ENCODE results near the gene PRKAA1. TPM values are rescaled to one million over a fixed set of nuclear protein-coding genes. Genes with fewer than 3 reads are reported as not detected.

The PRKAA1 gene
- total RNA-seq, 1 experiment from 2014 or later: 28.8 TPM

GRCh38 chr5:40716590-40716989, 81.6 kb downstream of the PRKAA1 start:
- no peak for DNase-seq
- H3K9me3 ChIP-seq (ENCODE audit: control insufficient read depth, low read depth, low read length): no peaks in the 10 kb centered on the region

More at GRCh38 chr5:40716590-40716989, 81.6 kb downstream of the PRKAA1 start:
- Histone ChIP-seq H3K56ac (ENCODE audit: insufficient read length, low read depth, low read length) (no peak overlapping the region), H3K4me2 (ENCODE audit: insufficient read depth, insufficient read length, low read length) (no peak overlapping the region), H3K27me3 (ENCODE audit: insufficient read depth, low read length) (no peaks in the 10 kb centered on the region), H3K27ac (ENCODE audit: insufficient read length, low read depth, low read length) (no peak overlapping the region), H2BK15ac (ENCODE audit: low read depth, low read length) (no peak overlapping the region), H3K18ac (ENCODE audit: insufficient read length, low read depth, low read length) (no peak overlapping the region), H3K4me1 (ENCODE audit: insufficient read depth, low read length) (no peaks in the 10 kb centered on the region), H3K79me2 (ENCODE audit: insufficient read depth, low read length) (no peaks in the 10 kb centered on the region), H4K91ac (ENCODE audit: insufficient read length, low read depth, low read length) (no peak overlapping the region), H4K5ac (ENCODE audit: insufficient read length, low read depth, low read length) (no peak overlapping the region), H3K14ac (ENCODE audit: insufficient read depth, low read length) (no peak overlapping the region), H2BK20ac (ENCODE audit: low read depth, low read length, poor library complexity, severe bottlenecking) (no peak overlapping the region), H2BK120ac (ENCODE audit: low read depth, low read length, poor library complexity, severe bottlenecking) (no peak overlapping the region), H3K23ac (ENCODE audit: insufficient read length, low read depth, low read length) (no peak overlapping the region), H4K8ac (replicated peaks; ENCODE audit: insufficient read length, low read depth, low read length) (no peak overlapping the region), H2BK5ac (ENCODE audit: insufficient read length, low read length) (no peak overlapping the region), H3K9ac (ENCODE audit: extremely low read depth, insufficient read length, low read length) (no peak overlapping the region), H3K79me1 (ENCODE audit: insufficient read depth, low read depth, low read length, poor library complexity, severe bottlenecking) (no peaks in the 10 kb centered on the region), H3K4ac (ENCODE audit: low read depth, low read length) (no peak overlapping the region), H2AK5ac (ENCODE audit: insufficient read length, low read length) (no peak overlapping the region), H3T11ph (ENCODE audit: low read length) (no peak overlapping the region), H3K23me2 (ENCODE audit: insufficient read length, low read depth, low read length, poor library complexity, severe bottlenecking) (no peaks in the 10 kb centered on the region), H4K20me1 (ENCODE audit: control insufficient read depth, insufficient read depth, insufficient read length) (no peaks in the 10 kb centered on the region), H2BK12ac (ENCODE audit: insufficient read length, low read depth, low read length) (no peak overlapping the region), H2AFZ (ENCODE audit: low read length) (no peak overlapping the region)
- TF ChIP-seq, protein P1, sequence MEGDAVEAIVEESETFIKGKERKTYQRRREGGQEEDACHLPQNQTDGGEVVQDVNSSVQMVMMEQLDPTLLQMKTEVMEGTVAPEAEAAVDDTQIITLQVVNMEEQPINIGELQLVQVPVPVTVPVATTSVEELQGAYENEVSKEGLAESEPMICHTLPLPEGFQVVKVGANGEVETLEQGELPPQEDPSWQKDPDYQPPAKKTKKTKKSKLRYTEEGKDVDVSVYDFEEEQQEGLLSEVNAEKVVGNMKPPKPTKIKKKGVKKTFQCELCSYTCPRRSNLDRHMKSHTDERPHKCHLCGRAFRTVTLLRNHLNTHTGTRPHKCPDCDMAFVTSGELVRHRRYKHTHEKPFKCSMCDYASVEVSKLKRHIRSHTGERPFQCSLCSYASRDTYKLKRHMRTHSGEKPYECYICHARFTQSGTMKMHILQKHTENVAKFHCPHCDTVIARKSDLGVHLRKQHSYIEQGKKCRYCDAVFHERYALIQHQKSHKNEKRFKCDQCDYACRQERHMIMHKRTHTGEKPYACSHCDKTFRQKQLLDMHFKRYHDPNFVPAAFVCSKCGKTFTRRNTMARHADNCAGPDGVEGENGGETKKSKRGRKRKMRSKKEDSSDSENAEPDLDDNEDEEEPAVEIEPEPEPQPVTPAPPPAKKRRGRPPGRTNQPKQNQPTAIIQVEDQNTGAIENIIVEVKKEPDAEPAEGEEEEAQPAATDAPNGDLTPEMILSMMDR (conservative IDR thresholded peaks at IDR 0.05): no peak
- Mint-ChIP-seq H3K4me3 (no peak overlapping the region), H3K4me1 (no peaks in the 10 kb centered on the region), H3K36me3 (ENCODE audit: insufficient read depth in 1 of 3, low read depth in 3 of 3) (peaks cover 11 to 17% (median 14%) of the 10 kb centered on the region in 3 experiments), H3K27ac (no peak overlapping the region), H3K27me3 (ENCODE audit: low read depth) (no peaks in the 10 kb centered on the region; the same call in 1 of the 2 replicates), H3K9me3 (peaks cover 8 to 12% of the 10 kb centered on the region in 2 experiments)
- WGBS (ENCODE audit: extremely low coverage, insufficient read length, low lambda C conversion rate): no CpG with 5 or more reads among the region's 2 CpGs
